ENCODE measurements around the gene ANKIB1. TPM values are rescaled to one million over a fixed set of nuclear protein-coding genes. Genes with fewer than 3 reads are reported as not detected.

Gene ANKIB1
- total RNA-seq, 4 donors from 2014 or later: 27.1 to 38.1 (median 36.8) TPM

DNA sequence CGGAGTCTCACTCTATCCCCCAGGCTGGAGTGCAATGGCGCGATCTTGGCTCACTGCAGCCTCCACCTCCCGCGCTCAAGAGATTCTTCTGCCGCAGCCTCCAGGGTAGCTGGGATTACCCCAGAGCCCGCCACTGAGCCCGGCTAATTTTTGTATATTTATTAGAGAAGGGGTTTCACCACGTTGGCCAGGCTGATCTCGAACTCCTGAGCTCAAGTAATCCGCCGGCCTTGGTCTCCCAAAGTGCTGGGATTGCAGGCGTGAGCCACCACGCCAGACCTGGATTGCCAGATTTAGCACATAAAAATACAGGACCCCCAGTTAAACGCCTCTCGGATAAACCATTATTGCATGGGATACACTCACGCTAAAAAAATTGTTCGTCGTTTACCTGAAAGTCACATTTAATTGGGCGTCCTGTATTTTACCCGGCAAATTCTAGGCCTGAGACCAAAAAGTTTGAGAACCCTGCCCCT, 201.1 kb downstream of the ANKIB1 start:
- DNase-seq (ENCODE audit: low spot score in 2 of 2): no peak
- H3K27me3 ChIP-seq: no peaks in the 10 kb centered on the region
- TF ChIP-seq, protein P1, sequence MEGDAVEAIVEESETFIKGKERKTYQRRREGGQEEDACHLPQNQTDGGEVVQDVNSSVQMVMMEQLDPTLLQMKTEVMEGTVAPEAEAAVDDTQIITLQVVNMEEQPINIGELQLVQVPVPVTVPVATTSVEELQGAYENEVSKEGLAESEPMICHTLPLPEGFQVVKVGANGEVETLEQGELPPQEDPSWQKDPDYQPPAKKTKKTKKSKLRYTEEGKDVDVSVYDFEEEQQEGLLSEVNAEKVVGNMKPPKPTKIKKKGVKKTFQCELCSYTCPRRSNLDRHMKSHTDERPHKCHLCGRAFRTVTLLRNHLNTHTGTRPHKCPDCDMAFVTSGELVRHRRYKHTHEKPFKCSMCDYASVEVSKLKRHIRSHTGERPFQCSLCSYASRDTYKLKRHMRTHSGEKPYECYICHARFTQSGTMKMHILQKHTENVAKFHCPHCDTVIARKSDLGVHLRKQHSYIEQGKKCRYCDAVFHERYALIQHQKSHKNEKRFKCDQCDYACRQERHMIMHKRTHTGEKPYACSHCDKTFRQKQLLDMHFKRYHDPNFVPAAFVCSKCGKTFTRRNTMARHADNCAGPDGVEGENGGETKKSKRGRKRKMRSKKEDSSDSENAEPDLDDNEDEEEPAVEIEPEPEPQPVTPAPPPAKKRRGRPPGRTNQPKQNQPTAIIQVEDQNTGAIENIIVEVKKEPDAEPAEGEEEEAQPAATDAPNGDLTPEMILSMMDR (IDR thresholded peaks at IDR 0.05): peak in 1 of 5 experiments; percentile 92
- TF ChIP-seq POLR2A (IDR thresholded peaks at IDR 0.05): no peak
- no peaks in the 10 kb centered on the region for H3K9me3 ChIP-seq
- 56 to 58% methylated on average over 21 of the region's 21 CpGs for WGBS, 2 donors
- peaks cover 0 to 14% (median 7%) of the 10 kb centered on the region in 4 donors for H3K4me1 ChIP-seq
- H3K27ac ChIP-seq: peak overlapping the region in 3 of 4 donors; percentile 94 to 96 (median 95)
- H3K36me3 ChIP-seq: peaks cover 0 to 25% (median 0%) of the 10 kb centered on the region in 3 donors
- peak overlapping the region in 3 of 4 donors; percentile 85 to 100 (median 94) for H3K4me3 ChIP-seq

DNA sequence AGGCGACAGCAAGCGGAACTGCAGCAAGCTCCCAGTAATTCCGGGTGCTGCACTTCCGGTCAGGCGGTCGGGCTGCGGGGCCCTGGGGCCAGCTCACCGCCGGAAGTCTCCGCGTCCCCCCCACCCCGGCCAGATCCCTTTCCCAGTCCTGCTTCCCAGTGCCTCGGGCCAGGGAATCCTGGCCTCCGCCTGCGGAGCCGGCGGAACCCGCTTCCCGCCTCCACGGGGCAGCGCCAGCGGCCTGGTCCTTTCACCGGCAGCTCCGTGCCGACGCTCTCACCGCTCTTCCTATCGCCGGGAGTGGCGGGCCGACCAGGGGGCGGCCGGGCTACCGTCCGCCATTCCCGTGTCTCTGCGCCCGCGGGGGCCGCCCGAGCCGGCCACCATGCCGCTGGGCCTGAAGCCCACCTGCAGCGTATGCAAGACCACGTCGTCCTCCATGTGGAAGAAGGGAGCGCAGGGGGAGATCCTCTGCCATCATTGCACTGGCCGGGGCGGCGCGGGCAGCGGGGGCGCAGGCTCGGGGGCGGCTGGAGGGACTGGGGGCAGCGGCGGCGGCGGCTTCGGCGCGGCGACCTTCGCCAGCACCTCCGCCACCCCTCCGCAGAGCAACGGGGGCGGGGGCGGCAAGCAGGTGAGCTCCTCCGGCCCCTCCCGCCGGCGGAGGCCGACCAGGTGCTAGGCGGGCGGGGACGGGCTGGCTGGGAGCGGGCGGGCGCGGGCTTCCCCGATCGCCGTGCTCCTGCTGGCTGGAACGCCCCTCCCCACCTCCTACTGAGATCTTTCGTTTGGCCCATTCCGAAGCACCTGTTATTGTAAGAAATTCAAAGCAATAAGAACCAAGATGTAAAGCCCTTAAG, 201.8 kb downstream of the ANKIB1 start, which contains the start of gene GATAD1:
Gene GATAD1 (plus strand): TSS at position 138 of the 860 bp plus-strand sequence. CDS start 248 bp downstream, at position 386.
- Histone ChIP-seq H3K27ac (peak within 1 kb of the TSS; percentile 94 to 96 (median 95)), H3K27me3 (no peaks in the 10 kb centered on the region), H3K36me3 (peaks cover 0 to 31% (median 0%) of the 10 kb centered on the region in 3 donors), H3K9me3 (no peaks in the 10 kb centered on the region), H3K4me3 (peak within 1 kb of the TSS; percentile 85 to 100 (median 94)), H3K4me1 (peaks cover 0 to 14% (median 7%) of the 10 kb centered on the region in 4 donors)
- 0% methylated on average over 31 to 48 of the region's 87 CpGs for WGBS, 2 donors
- DNase-seq (ENCODE audit: low spot score in 2 of 2): peak; percentile 72 to 80
- peak; percentile 60 to 91 for TF ChIP-seq EP300 (IDR thresholded peaks at IDR 0.05)
- TF ChIP-seq POLR2A (IDR thresholded peaks at IDR 0.05): peak in 1 of 2 donors; percentile 77
- TF ChIP-seq, protein P1 (IDR thresholded peaks at IDR 0.05): peak in 4 of 5 experiments; percentile 91 to 96 (median 95)

DNA sequence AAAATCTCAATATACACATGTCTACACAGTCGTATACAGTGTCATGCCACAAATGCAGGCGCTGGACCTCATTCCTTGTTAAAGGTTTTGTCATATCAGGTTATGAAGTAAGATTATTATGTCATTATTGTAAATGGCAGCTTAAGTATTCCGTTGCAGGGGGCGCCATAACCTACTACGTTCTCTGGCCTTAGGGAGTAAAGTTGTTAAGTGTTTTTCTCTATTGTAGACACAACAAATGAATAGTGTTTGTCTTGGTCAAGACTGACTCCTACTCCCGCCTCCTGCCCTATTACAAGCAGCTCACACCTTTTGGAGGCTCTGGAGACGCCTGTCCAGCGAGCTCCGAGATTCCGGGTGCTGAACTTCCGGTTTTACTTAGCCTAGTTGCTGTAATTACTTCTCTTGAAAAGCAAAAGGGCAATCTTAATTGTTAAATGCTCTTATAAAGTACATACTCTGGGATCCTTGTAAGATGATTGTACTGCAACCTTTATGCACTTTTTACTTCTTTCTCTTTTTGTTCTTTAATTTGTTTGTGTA, 202.5 kb downstream of the ANKIB1 start:
- DNase-seq (ENCODE audit: low spot score in 2 of 2): peak; percentile 26 to 70
- H3K4me3 ChIP-seq: peak overlapping the region; percentile 85 to 100 (median 94)
- WGBS, 2 donors: 1% methylated on average over 11 of the region's 11 CpGs
- peak in 1 of 2 donors; percentile 37 for TF ChIP-seq EP300 (IDR thresholded peaks at IDR 0.05)
- TF ChIP-seq, protein P1 (IDR thresholded peaks at IDR 0.05): peak in 4 of 5 experiments; percentile 23 to 33 (median 26)
- TF ChIP-seq POLR2A (IDR thresholded peaks at IDR 0.05): no peak
- H3K27me3 ChIP-seq: no peaks in the 10 kb centered on the region
- H3K9me3 ChIP-seq: no peaks in the 10 kb centered on the region
- H3K36me3 ChIP-seq: peaks cover 0 to 38% (median 2%) of the 10 kb centered on the region in 3 donors
- peak overlapping the region; percentile 94 to 96 (median 95) for H3K27ac ChIP-seq
- peaks cover 0 to 14% (median 7%) of the 10 kb centered on the region in 4 donors for H3K4me1 ChIP-seq

Small RNA genes within 50 kb of the gene (small RNA-seq; reads per million reads assigned to genes)
- gene MIR1285-1 (not detected), gene RF00019 (not detected)

Other genes with a start within 250 kb of the ANKIB1 start
- gene CYP51A1, start 111.5 kb upstream of the ANKIB1 start, total RNA-seq: 10 to 100 TPM; 46.7 to 58.8 (median 52.2) TPM
- under 1 TPM in 3 of 4 donors, not detected in 1; 0.39 to 0.44 (median 0.42) TPM for gene LRRD1, start 66.8 kb upstream of the ANKIB1 start, total RNA-seq
- 100 to 1,000 TPM in 1 of 4 donors, 10 to 100 TPM in 3; 64.2 to 148 (median 74.5) TPM for gene KRIT1, start 60 bp upstream of the ANKIB1 start, total RNA-seq
- 10 to 100 TPM; 46.8 to 91.2 (median 55.9) TPM for gene GATAD1, start 201.5 kb downstream of the ANKIB1 start, total RNA-seq
- not detected for gene ERVW-1, start 232.0 kb downstream of the ANKIB1 start, total RNA-seq

Measured in tibial nerve (tissue), 4 donors.